HepG2 (cell line): ENCODE data around the gene HERPUD2. TPM values are rescaled to one million over a fixed set of nuclear protein-coding genes. Genes with fewer than 3 reads are reported as not detected.

Experiments used
- ATAC-seq: fragments of 200-7000 bp; cut with Tn5 transposase; 3 replicates; pipeline ENCODE4 v1.9.1; 2020; ENCODE audit warnings: mild to moderate bottlenecking, moderate library complexity
- BruUV-seq: library from RNA; stranded (reverse); fragments of 400-500 nt; replicated peaks from 2 replicates; lab custom pipeline; 2021; lab: Mats Ljungman, UMichigan
- CTCF ChIA-PET: fragments of 300-600 bp; formaldehyde crosslinking; extraction: SDS; loops from one replicate; lab custom pipeline; 2021; ENCODE audit warnings: low total read pairs, inconsistent platforms, low intra/inter-chr PET ratio; lab: Yijun Ruan, JAX
- POLR2A ChIA-PET: fragments of 350-600 bp; sonication (Branson Sonifier 250); formaldehyde crosslinking; loops from one replicate; lab custom pipeline; 2020; ENCODE audit warnings: antibody characterized with exemption, inconsistent platforms; lab: Yijun Ruan, JAX
- DNase-seq: peaks from one replicate; pipeline ENCODE4 v3.0.0-alpha.2; 2015; ENCODE audit warnings: low spot score
- FAIRE-seq: peaks from 3 replicates; lab custom pipeline; 2011; peaks lifted over from hg19 to GRCh38; lab: Jason Lieb, UNC
- H2AFZ ChIP-seq: one replicate; pipeline ENCODE4 v1.6.1; 2011; ENCODE audit warnings: low read length, inconsistent platforms
- H3K27ac ChIP-seq: fragments of 300-600 bp; 3 replicates; pipeline ENCODE4 v1.8.0; 2011; ENCODE audit warnings: mixed run types, mild to moderate bottlenecking, mixed read lengths, low read length, inconsistent platforms; ENCODE audit not compliant: insufficient read depth; ENCODE audit errors: extremely low read length
- H3K27me3 ChIP-seq, 2 experiments: fragments of 200-600 bp in 1 of 2; 2 replicates in 1 of 2; 3 replicates in 1 of 2; pipeline versions ENCODE4 v1.6.0 to v1.8.0; 2011; ENCODE audit warnings: low read length in 2 of 2, mild to moderate bottlenecking in 2 of 2, moderate library complexity in 2 of 2, inconsistent platforms in 1 of 2; ENCODE audit not compliant: insufficient read depth in 2 of 2, control insufficient read depth in 1 of 2
- H3K36me3 ChIP-seq, 2 experiments: fragments of 200-600 bp in 1 of 2; replicated peaks in 1 of 2; 2 replicates in 1 of 2; 3 replicates in 1 of 2; pipeline versions ENCODE4 v1.5.1 to v1.8.0; 2011; ENCODE audit warnings: low read length in 2 of 2, inconsistent platforms in 1 of 2; ENCODE audit not compliant: insufficient read depth in 2 of 2, control insufficient read depth in 1 of 2
- H3K4me1 ChIP-seq: 2 replicates; pipeline ENCODE4 v1.5.1; 2012; ENCODE audit warnings: low read length, inconsistent platforms; ENCODE audit not compliant: insufficient read depth
- H3K4me2 ChIP-seq: 2 replicates; pipeline ENCODE4 v1.6.0; 2011; ENCODE audit warnings: low read depth, low read length, inconsistent platforms
- H3K4me3 ChIP-seq, 3 experiments: fragments of 200-600 bp in 1 of 3; sonication (generic), shearing (Covaris generic) in 1 of 3; replicated peaks in 1 of 3; 2 replicates each; pipeline ENCODE4 v1.5.1; 2011 to 2016; ENCODE audit warnings: low read length in 3 of 3, inconsistent platforms in 2 of 3, low read depth in 2 of 3, mild to moderate bottlenecking in 2 of 3, control low read depth in 1 of 3, mixed read lengths in 1 of 3; ENCODE audit not compliant: insufficient read depth in 1 of 3
- H3K79me2 ChIP-seq: one replicate; pipeline ENCODE4 v1.6.1; 2011; ENCODE audit warnings: low read length, inconsistent platforms; ENCODE audit not compliant: insufficient read depth
- H3K9ac ChIP-seq: 2 replicates; pipeline ENCODE4 v1.6.0; 2011; ENCODE audit warnings: mild to moderate bottlenecking, low read depth, low read length, inconsistent platforms; ENCODE audit not compliant: insufficient read depth
- H3K9me3 ChIP-seq: 2 replicates; pipeline ENCODE4 v1.5.1; 2012; ENCODE audit warnings: mild to moderate bottlenecking, low read length
- H4K20me1 ChIP-seq: 2 replicates; pipeline ENCODE4 v1.6.0; 2011; ENCODE audit warnings: inconsistent platforms, mild to moderate bottlenecking, low read length, moderate library complexity; ENCODE audit not compliant: insufficient read depth
- ATF4 ChIP-seq, 2 experiments: fragments of 450-650 bp in 1 of 2; sonication (generic) in 1 of 2; formaldehyde crosslinking; IDR thresholded peaks; 2 replicates each; pipeline versions ENCODE4 v1.5.0 to v1.8.0; 2020 to 2022; ENCODE audit warnings: mild to moderate bottlenecking in 1 of 2, missing genetic modification reagents in 1 of 2
- CEBPB ChIP-seq: IDR thresholded peaks from 2 replicates; pipeline ENCODE4 v1.6.1; 2011; ENCODE audit warnings: low read depth, low read length, improper control_type of control experiment, borderline replicate concordance
- CEBPG ChIP-seq: IDR thresholded peaks from 2 replicates; pipeline ENCODE4 v1.6.1; 2016
- HOMEZ ChIP-seq: IDR thresholded peaks from 2 replicates; pipeline ENCODE4 v1.6.1; 2016; ENCODE audit warnings: low read depth
- MAFF ChIP-seq: IDR thresholded peaks from 2 replicates; pipeline ENCODE4 v1.6.1; 2011; ENCODE audit warnings: low read depth, low read length, improper control_type of control experiment
- MAX ChIP-seq: IDR thresholded peaks from 2 replicates; pipeline ENCODE4 v1.6.1; 2012; ENCODE audit warnings: inconsistent platforms
- SAP130 ChIP-seq: IDR thresholded peaks from 2 replicates; pipeline ENCODE4 v1.6.1; 2016; ENCODE audit warnings: low read depth
- TFAP4 ChIP-seq: sonication (generic); IDR thresholded peaks from 2 replicates; pipeline ENCODE4 v1.6.1; 2016; ENCODE audit warnings: low read depth, borderline replicate concordance
- TRIM24 ChIP-seq: sonication (generic); formaldehyde crosslinking; IDR thresholded peaks from 2 replicates; pipeline ENCODE4 v1.8.0; 2022; ENCODE audit warnings: mild to moderate bottlenecking, missing genetic modification reagents
- USF2 ChIP-seq, 2 experiments: sonication (generic) in 1 of 2; formaldehyde crosslinking in 1 of 2; IDR thresholded peaks; 2 replicates each; pipeline versions ENCODE4 v1.5.1 to v1.6.1; 2011 to 2020; ENCODE audit warnings: borderline replicate concordance in 1 of 2, low read depth in 1 of 2, low read length in 1 of 2, mild to moderate bottlenecking in 1 of 2, missing genetic modification reagents in 1 of 2, moderate library complexity in 1 of 2
- ZFP36L2 ChIP-seq: sonication (generic); formaldehyde crosslinking; IDR thresholded peaks from 2 replicates; pipeline ENCODE4 v1.4.0; 2020; ENCODE audit warnings: missing genetic modification reagents
- ZNF605 ChIP-seq: sonication (generic); formaldehyde crosslinking; IDR thresholded peaks from 2 replicates; pipeline ENCODE4 v1.8.0; 2022; ENCODE audit warnings: mild to moderate bottlenecking, missing genetic modification reagents
- WGBS: methylation state at CpG from one replicate; pipeline ENCODE4 v1.1.6; 2017; ENCODE audit warnings: low lambda C conversion rate; 5-methylcytosine and 5-hydroxymethylcytosine counted together
- in situ Hi-C: cut with HindIII; loops from 2 replicates; pipeline ENCODE4 v1.10.0; 2017; ENCODE audit warnings: low pct_unique_long_range_greater_than_20kb; ENCODE audit not compliant: extremely low pct_ligation_motif_present
- intact Hi-C: fragments of 100-400 bp; cut with micrococcal nuclease; formaldehyde crosslinking; loops from one replicate; pipeline ENCODE4 v1.10.0; 2022; ENCODE audit not compliant: unreplicated experiment
- polyA plus RNA-seq, 8 experiments: library from polyadenylated mRNA; depleted of rRNA in 3 of 8; stranded (reverse) in 7 of 8; unstranded in 1 of 8; fragments of >200 nt; fragmentation: Illumina TruSeq in 4 of 8; extraction: Trizol in 4 of 8; gene quantifications; 2 replicates each; pipeline versions ENCODE4 v1.2.1 to v1.2.3, GENCODE V29; 2011 to 2016; ENCODE audit warnings: low read depth in 4 of 8, missing spikeins in 1 of 8, mixed read lengths in 1 of 8; ENCODE audit not compliant: insufficient read depth in 1 of 8
- total RNA-seq, 5 experiments: library from RNA; depleted of rRNA; stranded (reverse); fragments of >200 nt; fragmentation: Illumina TruSeq; extraction: Trizol; gene quantifications; 2 replicates each; pipeline ENCODE4 v1.2.3, GENCODE V29; 2016; ENCODE audit warnings: low read depth in 1 of 5

HERPUD2 gene
- total and polyA plus RNA-seq, 2 of the 13 experiments (the other 11 are each of a cell fraction or from before 2014, with no cell fraction given): 10.7 to 38.6 TPM

GRCh38 chr7:35648367-35648766 lies 46.6 kb downstream of the HERPUD2 start:
- Histone ChIP-seq H3K4me1 (peaks cover 30% of the 10 kb centered on the region), H3K9ac (no peak overlapping the region), H3K36me3 (no peaks in the 10 kb centered on the region; a peak in 2 of 5 replicates), H4K20me1 (no peaks in the 10 kb centered on the region), H2AFZ (no peak overlapping the region), H3K27ac (peak overlapping the region; percentile 59), H3K4me2 (no peak overlapping the region), H3K4me3 (no peak overlapping the region)
- no TSS peak for BruUV-seq
- DNase-seq: peak; percentile 41
- 76% methylated on average over 3 of the region's 3 CpGs for WGBS
- intact Hi-C loops: no loop called here
- 0 out of 4 replicates have a peak, but pooled peaks of 1 of the 2 experiments have one; percentile 52 for TF ChIP-seq ATF4 (CRISPR knock-in tag; IDR thresholded peaks at IDR 0.05)
- TF ChIP-seq HOMEZ (CRISPR knock-in tag): peak; percentile 48; the same call in 1 of the 2 replicates
- TF ChIP-seq ZNF605 (CRISPR knock-in tag): no peak
- TF ChIP-seq TFAP4: peak; percentile 62; the same call in 1 of the 2 replicates
- 0 out of 2 replicates have a peak, but pooled peaks have one; percentile 5 for TF ChIP-seq MAFF
- TF ChIP-seq CEBPB: peak; percentile 58; the same call in 1 of the 2 replicates
- 0 out of 2 replicates have a peak, but pooled peaks have one; percentile 20 for TF ChIP-seq USF2 (IDR thresholded peaks at IDR 0.05; ENCODE audit: low read depth, low read length)
- peak; percentile 48; the same call in 1 of the 2 replicates for TF ChIP-seq USF2 (CRISPR knock-in tag; IDR thresholded peaks at IDR 0.05; ENCODE audit: borderline replicate concordance)
- peak; percentile 24; the same call in 1 of the 2 replicates for TF ChIP-seq MAX
- no peak for TF ChIP-seq TRIM24 (CRISPR knock-in tag)
- peak; percentile 59 for TF ChIP-seq CEBPG (CRISPR knock-in tag)
- peak; percentile 53; the same call in 1 of the 2 replicates for TF ChIP-seq SAP130 (CRISPR knock-in tag)
- TF ChIP-seq ZFP36L2 (CRISPR knock-in tag): no peak
- TF ChIP-seq, all 625 proteins: peak for 9
- ATAC-seq (peak; percentile 58), FAIRE-seq (peak; percentile 34)
- POLR2A ChIA-PET: no interaction called here
- no peaks in the 10 kb centered on the region for H3K27me3 ChIP-seq
- CTCF ChIA-PET: no interaction called here
- H3K9me3 ChIP-seq: no peaks in the 10 kb centered on the region
- H3K79me2 ChIP-seq: peaks cover 3% of the 10 kb centered on the region
- in situ Hi-C loops: no loop called here
